Prostate gland (tissue), 2 donors: ENCODE measurements around the gene NLRC3.

Experiments used
- POLR2AphosphoS5 ChIP-seq: sonication (generic); formaldehyde crosslinking; IDR thresholded peaks from one replicate; pipeline ENCODE4 v1.6.1; 2017; ENCODE audit warnings: antibody characterized with exemption
- TF ChIP-seq, protein P1 (sequence below), 4 experiments: fragments of 200-600 bp in 2 of 4; fragments of 450-650 bp in 2 of 4; sonication (generic) in 2 of 4; IDR thresholded peaks; 1 replicate in 3 of 4; 2 replicates in 1 of 4; pipeline ENCODE4 v1.5.1; 2016 to 2019; ENCODE audit warnings: antibody characterized with exemption in 4 of 4, mild to moderate bottlenecking in 2 of 4, moderate library complexity in 2 of 4

GRCh38 chr16:3534126-3534525 lies 43.1 kb downstream of the NLRC3 start:
- TF ChIP-seq POLR2AphosphoS5: no peak
- TF ChIP-seq, protein P1, sequence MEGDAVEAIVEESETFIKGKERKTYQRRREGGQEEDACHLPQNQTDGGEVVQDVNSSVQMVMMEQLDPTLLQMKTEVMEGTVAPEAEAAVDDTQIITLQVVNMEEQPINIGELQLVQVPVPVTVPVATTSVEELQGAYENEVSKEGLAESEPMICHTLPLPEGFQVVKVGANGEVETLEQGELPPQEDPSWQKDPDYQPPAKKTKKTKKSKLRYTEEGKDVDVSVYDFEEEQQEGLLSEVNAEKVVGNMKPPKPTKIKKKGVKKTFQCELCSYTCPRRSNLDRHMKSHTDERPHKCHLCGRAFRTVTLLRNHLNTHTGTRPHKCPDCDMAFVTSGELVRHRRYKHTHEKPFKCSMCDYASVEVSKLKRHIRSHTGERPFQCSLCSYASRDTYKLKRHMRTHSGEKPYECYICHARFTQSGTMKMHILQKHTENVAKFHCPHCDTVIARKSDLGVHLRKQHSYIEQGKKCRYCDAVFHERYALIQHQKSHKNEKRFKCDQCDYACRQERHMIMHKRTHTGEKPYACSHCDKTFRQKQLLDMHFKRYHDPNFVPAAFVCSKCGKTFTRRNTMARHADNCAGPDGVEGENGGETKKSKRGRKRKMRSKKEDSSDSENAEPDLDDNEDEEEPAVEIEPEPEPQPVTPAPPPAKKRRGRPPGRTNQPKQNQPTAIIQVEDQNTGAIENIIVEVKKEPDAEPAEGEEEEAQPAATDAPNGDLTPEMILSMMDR (IDR thresholded peaks at IDR 0.05): no peak
